Endothelial cell (in vitro differentiated cells): ENCODE data around the gene MRPS18C. TPM values are rescaled to one million over a fixed set of nuclear protein-coding genes. Genes with fewer than 3 reads are reported as not detected.
"Not testable (repeated sequence)": the region's sequence is repeated elsewhere in the genome, so short reads cannot be mapped to it uniquely, and the experiment has no call there.

Experiments used
- DNase-seq: peaks from one replicate; pipeline ENCODE4 v3.0.0; 2021; ENCODE audit warnings: low spot score
- H3K27ac Mint-ChIP-seq: one replicate; pipeline ENCODE4 v1.8.0; 2021; ENCODE audit warnings: mixed read lengths, inconsistent platforms; ENCODE audit not compliant: unreplicated experiment
- H3K27me3 Mint-ChIP-seq: one replicate; pipeline ENCODE4 v1.8.0; 2021; ENCODE audit warnings: mild to moderate bottlenecking, moderate library complexity, mixed read lengths, inconsistent platforms; ENCODE audit not compliant: unreplicated experiment
- H3K36me3 Mint-ChIP-seq: one replicate; pipeline ENCODE4 v1.8.0; 2021; ENCODE audit warnings: mild to moderate bottlenecking, low read depth, mixed read lengths, inconsistent platforms; ENCODE audit not compliant: unreplicated experiment
- H3K4me1 Mint-ChIP-seq: one replicate; pipeline ENCODE4 v1.8.0; 2021; ENCODE audit warnings: mild to moderate bottlenecking, mixed read lengths, inconsistent platforms; ENCODE audit not compliant: unreplicated experiment
- H3K4me3 Mint-ChIP-seq: one replicate; pipeline ENCODE4 v1.8.0; 2021; ENCODE audit warnings: mild to moderate bottlenecking, mixed read lengths, inconsistent platforms; ENCODE audit not compliant: unreplicated experiment
- H3K9me3 Mint-ChIP-seq: one replicate; pipeline ENCODE4 v1.8.0; 2021; ENCODE audit warnings: mixed read lengths, inconsistent platforms; ENCODE audit not compliant: unreplicated experiment
- total RNA-seq: library from RNA; stranded (reverse); fragmentation: NEBNext Ultra II Directional; extraction: Animal tissue kit (Norgen Biotek cat#: 25700); gene quantifications from one replicate; pipeline ENCODE4 v1.2.1, GENCODE V29; 2021; ENCODE audit not compliant: unreplicated experiment
- TF ChIP-seq, protein P1 (sequence below): fragments of 200-600 bp; sonication (generic); IDR thresholded peaks from one replicate; pipeline ENCODE4 v1.5.0; 2021; ENCODE audit warnings: antibody characterized with exemption; ENCODE audit not compliant: unreplicated experiment

MRPS18C gene
- total RNA-seq, 1 donor from 2014 or later: 36.4 TPM

DNA sequence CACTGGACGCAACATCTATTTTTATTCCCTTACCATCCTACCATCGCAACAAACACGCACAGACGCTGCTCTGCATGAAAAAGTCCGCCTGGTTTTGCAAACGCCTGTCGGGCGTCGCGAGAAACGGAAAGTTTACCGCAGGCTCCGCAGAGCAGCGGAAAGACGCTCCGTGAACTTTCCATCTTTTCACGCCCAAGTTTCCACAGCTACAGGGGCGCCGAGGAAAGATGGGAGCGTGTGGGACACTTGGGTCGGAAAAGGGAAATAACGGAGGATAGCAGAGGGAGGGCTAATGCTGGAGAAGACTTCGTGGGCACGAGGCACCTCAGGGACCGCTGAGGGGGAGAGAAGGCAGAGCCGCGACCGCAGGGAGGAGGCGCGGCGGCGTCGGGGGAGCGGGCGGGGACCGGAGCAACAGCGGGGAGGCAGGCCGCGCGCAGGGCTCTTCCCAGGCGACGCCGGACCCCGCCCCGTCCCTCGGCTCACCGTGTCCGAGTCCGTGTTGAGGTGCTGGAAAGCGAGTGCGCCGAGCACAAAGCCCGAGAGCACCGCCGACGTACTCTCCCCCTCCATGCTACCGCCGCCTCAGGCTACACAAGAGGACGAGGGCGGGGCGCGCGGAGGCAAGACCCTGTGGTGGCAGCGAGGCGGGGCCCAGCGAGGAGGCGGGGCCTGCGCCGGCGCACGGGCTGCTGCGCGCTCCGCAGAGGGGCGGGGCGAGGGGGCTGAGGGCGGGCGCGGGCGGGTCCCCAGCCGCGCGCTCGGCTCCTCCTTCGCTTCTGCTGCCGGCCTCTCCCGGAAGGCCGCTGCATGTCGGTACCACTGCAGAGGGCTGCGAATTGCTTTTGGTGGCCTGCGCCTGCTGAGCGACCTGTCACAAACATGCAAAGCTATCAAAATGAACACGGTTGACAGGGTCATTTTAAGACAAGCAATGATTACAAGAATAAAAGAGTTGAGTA is 28.9 kb downstream of the MRPS18C start, which contains the start of gene ABRAXAS1:
Gene ABRAXAS1 (minus strand): TSS at position 601 of the 962 bp plus-strand sequence. CDS start 28 bp downstream, at position 573.
- DNase-seq: peak; percentile 98
- Mint-ChIP-seq H3K4me1 (peaks cover 10% of the 10 kb centered on the region), H3K36me3 (peaks cover 7% of the 10 kb centered on the region), H3K4me3 (peak within 1 kb of the TSS; percentile 98), H3K27me3 (peaks cover 1% of the 10 kb centered on the region), H3K9me3 (no peaks in the 10 kb centered on the region), H3K27ac (peak within 1 kb of the TSS; percentile 91)
- TF ChIP-seq, protein P1, sequence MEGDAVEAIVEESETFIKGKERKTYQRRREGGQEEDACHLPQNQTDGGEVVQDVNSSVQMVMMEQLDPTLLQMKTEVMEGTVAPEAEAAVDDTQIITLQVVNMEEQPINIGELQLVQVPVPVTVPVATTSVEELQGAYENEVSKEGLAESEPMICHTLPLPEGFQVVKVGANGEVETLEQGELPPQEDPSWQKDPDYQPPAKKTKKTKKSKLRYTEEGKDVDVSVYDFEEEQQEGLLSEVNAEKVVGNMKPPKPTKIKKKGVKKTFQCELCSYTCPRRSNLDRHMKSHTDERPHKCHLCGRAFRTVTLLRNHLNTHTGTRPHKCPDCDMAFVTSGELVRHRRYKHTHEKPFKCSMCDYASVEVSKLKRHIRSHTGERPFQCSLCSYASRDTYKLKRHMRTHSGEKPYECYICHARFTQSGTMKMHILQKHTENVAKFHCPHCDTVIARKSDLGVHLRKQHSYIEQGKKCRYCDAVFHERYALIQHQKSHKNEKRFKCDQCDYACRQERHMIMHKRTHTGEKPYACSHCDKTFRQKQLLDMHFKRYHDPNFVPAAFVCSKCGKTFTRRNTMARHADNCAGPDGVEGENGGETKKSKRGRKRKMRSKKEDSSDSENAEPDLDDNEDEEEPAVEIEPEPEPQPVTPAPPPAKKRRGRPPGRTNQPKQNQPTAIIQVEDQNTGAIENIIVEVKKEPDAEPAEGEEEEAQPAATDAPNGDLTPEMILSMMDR: no peak

DNA sequence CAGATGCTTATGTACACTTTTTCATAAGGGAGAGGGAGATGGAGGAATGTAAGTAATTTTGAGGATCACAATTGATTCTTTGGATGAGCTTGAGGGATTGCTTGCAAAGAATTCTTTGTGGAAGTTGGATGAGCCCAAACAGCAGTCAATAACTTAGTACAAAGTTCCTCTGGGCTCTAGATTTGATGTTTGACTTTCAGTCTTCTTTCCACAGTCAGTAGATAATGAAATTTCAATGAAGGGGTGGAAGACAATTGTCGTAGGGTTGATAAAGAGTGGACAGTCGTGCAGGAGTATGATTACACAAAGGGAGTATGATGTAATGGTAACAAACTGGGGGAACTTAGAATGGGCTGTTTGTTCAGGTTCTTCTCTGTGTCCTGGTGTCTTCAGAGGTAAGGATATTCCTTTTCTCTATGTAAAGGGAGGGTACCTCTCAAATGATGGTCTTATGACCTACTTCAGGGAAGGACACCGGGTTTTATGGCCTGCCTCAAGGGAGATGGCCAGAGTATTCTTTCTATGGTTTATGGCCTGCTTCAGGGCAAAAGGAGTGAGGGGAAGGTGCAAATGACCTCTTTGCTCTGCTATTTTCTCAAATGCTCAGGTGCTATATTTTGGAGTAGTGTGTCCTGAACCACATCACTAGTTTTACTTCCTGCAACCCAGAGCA is 30.7 kb downstream of the MRPS18C start:
- H3K36me3 Mint-ChIP-seq: peaks cover 3% of the 10 kb centered on the region
- H3K9me3 Mint-ChIP-seq: no peaks in the 10 kb centered on the region
- H3K4me3 Mint-ChIP-seq: no peak overlapping the region
- peaks cover 1% of the 10 kb centered on the region for H3K27me3 Mint-ChIP-seq
- peaks cover 10% of the 10 kb centered on the region for H3K4me1 Mint-ChIP-seq
- no peak overlapping the region for H3K27ac Mint-ChIP-seq
- TF ChIP-seq, protein P1: no peak
- DNase-seq: no peak

DNA sequence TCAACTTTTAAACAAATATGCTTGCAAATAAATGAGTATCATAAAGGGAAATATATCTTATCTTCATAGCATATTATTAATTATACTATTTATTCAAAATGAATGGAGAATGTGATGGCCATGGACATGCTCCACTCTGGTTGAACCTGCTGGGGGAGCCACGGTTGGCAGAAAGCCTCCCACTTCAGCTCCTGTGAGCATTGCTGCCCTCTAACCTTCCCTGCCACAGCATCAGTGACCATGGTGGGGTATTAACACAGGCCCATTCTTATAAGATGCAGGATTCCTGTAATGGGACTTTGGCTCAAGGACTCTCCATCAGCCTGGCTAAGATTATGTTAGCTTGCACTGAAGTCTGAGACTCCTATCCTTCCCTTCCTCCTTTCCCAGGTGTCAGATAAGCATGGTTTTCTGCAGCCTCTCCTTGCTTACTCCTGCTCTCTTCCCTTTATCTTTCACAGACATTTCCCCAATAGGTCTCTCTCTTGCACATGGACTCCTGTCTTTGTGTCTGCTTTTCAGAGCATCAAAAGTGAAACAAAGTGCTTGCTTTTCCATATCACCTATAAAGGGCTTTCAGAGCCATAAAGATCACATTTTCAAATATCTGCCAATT is 34.0 kb downstream of the MRPS18C start:
- DNase-seq: no peak
- TF ChIP-seq, protein P1: no peak
- H3K4me3 Mint-ChIP-seq: no peak overlapping the region

DNA sequence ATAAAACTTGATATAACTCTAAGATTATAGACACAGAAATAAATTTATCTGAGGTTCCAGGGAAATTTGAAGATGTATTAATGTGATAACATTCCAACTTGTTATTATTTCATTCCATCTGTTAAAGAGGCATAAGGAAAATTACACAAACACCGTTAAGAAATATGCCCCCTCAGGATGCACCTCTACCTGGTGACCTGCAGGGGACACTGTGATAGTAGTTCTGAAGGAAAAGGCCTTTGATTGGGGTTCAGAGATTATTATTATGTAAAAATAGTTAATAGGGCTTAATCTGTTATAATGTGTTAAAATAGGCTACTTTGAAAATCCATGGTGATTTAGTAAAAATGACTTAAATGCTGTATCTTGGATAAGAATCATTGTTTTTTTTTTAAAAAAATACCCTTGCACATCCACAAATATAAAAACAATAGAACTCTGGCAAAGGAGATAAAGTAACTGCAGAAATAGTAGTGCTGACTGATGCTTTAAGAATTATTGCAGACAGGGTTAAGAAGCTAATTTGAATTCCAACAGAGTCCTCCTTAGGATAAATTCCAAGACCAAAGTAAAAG is 35.1 kb downstream of the MRPS18C start:
- Mint-ChIP-seq H3K4me1 (peaks cover 3% of the 10 kb centered on the region), H3K27me3 (no peaks in the 10 kb centered on the region), H3K9me3 (no peaks in the 10 kb centered on the region), H3K27ac (no peak overlapping the region), H3K36me3 (no peaks in the 10 kb centered on the region), H3K4me3 (no peak overlapping the region)
- DNase-seq: peak; percentile 21
- TF ChIP-seq, protein P1: peak; percentile 92

More for the DNA sequence above, 34.0 kb downstream of the MRPS18C start:
- Mint-ChIP-seq H3K27me3 (no peaks in the 10 kb centered on the region), H3K4me1 (peaks cover 3% of the 10 kb centered on the region), H3K36me3 (no peaks in the 10 kb centered on the region), H3K9me3 (no peaks in the 10 kb centered on the region), H3K27ac (no peak overlapping the region)

DNA sequence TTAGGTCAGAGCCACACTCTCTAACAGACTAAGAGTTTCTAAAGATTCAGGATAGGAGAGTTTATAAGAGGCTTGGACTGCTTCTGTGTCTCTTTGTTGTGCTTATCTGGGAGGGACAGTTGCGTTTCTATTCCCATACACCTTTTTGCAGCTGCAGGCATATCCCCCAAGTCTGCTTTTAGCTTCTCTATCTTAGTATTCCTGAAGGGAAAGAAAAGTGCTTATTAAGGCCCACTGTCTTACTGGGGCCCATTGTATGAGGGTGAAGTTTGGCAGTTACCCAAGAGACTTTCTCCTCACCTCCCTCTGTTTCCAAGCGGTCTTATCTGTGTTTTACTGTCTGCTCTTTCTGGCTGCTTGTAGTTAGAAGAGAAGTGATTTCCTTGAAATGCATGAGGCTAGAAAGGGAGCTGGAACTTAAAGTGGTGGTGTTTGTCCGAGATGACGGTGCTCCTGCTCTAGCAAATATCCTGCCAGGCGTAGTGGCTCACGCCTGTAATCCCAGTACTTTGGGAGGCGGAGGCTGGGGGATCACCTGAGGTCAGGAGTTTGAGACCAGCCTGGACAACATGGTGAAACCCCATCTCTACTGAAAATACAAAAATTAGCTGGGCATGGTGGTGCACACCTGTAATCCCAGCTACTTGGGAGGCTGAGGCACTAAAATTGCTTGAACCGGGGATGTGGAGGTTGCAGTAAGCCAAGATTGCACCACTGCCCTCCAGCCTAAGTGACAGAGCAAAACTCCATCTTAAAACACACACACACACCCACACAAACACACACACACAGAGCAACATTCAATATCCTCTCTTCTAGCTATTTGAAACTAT is 40.4 kb downstream of the MRPS18C start:
- H3K27me3 Mint-ChIP-seq, H3K36me3 Mint-ChIP-seq, H3K9me3 Mint-ChIP-seq, H3K4me1 Mint-ChIP-seq, H3K4me3 Mint-ChIP-seq, H3K27ac Mint-ChIP-seq, DNase-seq: not testable (repeated sequence)
